Embryonic facial prominence (tissue), 1 donor: Measurements from ENCODE around the gene CRTAC1.

Source experiments
- DNase-seq: peaks from one replicate; pipeline ENCODE4 v3.0.0-alpha.2; 2016; ENCODE audit errors: extremely low spot score

Gene CRTAC1

DNA sequence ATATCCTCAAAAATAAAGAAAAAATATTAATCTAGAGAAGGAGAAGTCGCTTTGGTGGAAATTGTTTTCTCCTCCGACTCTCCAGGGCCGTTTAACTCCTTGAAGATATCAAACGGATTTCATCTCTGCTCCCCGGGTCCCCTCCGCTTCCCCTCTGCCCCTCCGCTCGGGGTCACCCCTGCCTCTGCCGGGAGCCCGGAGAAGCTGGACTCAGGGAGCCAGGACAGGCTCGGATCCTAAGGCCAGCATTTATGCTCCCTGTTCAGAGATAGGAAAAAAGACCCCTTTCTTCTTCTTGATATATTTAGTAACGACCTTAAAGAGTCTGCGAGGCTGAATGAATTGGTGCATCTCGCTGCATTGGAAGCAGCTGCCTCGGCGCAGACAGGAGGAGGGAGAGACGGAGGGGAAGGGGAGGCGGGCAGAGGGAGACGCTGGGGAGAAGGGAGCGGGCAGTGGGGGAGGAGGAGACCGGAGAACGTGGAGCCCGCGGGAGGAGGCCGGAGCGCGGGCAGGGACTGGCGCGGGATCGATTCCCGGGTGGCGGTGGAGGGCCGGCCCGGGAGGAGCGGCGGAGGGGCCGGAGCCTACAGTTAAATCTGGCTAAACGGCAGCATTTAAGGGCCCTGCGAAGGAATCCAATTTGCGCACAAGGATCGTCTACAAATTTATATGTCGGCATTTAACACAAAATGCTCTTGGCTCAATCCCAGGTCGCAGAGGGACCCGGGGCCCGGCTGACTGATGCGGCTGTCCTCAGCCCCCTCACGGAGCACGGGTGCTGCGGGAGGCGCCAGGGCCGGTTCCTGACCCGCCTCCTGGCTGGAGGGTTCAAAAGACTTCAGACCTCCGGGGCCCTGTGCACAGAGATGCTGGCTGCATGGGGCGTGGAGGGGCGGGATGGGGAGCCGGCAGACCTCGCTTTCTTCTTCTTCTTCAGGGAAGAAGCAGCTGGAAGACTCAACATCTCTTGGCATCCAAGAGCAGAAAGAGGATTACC, 55.6 kb downstream of the CRTAC1 start:
- DNase-seq, result no peak

GRCh38 chr10:97974100-97974499, 56.3 kb downstream of the CRTAC1 start:
- DNase-seq, result no peak

DNA sequence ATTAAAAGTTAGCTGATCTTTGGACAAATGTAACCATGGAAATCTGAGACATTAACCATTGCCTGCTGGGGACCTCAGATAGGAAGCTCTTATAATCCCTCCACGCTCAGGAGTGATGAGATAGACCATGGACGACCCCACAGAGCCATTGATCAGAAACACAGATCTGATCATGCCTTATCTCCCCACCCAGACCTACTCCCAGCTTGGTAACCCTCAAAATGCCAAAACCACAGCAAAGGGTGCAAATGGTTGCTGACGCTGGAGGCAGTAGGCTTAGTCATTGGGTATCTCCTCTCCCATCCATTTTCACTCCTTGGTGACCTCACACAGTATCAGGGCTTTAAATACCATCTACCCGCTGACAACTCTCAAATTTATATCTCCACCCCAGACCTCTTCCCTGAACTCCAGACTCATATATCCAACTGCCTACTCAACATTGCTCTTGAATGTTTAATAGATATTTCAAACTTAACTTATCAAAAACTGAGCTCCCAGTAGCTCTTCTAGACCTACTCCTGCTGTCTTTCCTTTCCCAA, 60.8 kb downstream of the CRTAC1 start:
- no peak for DNase-seq

- DNase-seq, result no peak
Measured at GRCh38 chr10:97964748-97965147, 65.7 kb downstream of the CRTAC1 start.

GRCh38 chr10:97961945-97962344, 68.5 kb downstream of the CRTAC1 start:
- DNase-seq, result no peak

GRCh38 chr10:97960269-97961056, 70.0 kb downstream of the CRTAC1 start:
- DNase-seq, result no peak

GRCh38 chr10:97949462-97949861, 81.0 kb downstream of the CRTAC1 start:
- no peak for DNase-seq

GRCh38 chr10:97948822-97949221, 81.6 kb downstream of the CRTAC1 start:
- DNase-seq, result no peak

- DNase-seq, result no peak
Measured at GRCh38 chr10:97944772-97945171, 85.6 kb downstream of the CRTAC1 start.

- no peak for DNase-seq
Measured at GRCh38 chr10:97943294-97943693, 87.1 kb downstream of the CRTAC1 start.

- no peak for DNase-seq
Measured at GRCh38 chr10:97940534-97940933, 89.9 kb downstream of the CRTAC1 start.

GRCh38 chr10:97939446-97939990, 90.9 kb downstream of the CRTAC1 start:
- DNase-seq, result no peak

DNA sequence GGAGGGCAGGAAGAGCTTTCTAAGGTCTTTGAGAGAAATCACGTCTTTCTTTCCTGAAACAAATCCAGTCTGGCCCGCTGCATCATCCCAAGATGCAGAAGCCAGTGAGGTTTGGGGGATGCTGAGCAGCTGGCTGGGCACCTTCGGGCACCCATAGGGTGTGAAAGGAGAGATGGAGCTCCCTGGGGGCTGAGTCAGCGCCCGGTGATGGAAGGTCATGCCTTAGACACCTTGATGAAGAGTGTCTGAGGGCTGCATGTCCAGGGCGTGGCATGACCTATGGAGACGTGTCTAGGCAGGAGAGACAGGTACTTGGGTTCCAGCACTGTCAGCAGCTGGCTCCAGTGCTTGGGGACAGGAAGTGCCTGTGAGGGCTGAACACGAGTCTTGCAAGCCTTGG, 92.5 kb downstream of the CRTAC1 start:
- DNase-seq, result no peak

DNA sequence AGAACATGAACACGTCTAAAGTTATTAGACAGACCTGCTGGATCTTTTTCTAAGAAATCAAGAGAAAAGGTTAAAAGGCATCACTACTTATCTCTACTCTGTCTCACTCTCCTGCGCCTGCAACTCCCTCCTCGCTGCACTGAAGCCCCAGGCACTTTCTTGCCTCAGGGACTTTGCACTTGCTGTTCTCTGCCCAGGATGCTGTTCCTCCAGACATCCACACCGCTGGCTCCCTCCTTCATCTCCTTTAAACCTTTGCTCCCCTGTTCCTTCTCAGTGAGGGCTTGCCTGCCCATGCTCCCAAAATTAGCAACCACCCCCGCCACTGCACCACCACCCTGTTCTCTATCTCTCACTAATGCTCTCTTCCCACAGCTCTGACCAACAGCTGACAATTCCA, 93.4 kb downstream of the CRTAC1 start:
- no peak for DNase-seq

GRCh38 chr10:97936126-97936525, 94.3 kb downstream of the CRTAC1 start:
- no peak for DNase-seq

DNA sequence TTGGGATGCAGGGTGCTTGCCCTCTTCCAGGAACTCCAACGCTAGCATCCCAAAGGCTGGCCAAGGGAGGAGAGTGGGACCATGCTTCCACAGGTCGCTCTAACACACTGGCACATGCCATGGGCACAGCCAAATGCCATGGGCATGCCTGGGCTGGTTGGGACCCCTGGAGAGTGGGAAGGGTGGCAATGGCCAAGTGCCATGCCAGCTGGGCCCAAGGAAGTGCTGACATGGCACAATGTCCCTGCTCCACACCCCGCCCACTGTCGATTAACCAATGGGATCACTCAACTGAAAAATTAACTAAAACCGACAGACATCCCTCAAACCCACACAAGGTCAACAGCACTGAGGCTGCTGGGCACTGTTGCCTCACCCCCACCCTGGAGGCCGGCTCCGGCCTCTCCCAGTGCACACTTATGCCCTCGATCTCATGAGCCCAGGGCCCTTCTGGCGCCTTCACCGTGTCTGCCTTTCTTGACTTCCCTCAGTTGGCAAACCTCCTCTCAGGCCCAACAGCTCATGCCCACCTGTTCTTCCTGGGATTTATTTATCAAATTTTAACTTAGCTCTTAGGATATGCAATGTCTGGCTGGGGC, 97.4 kb downstream of the CRTAC1 start:
- no peak for DNase-seq

GRCh38 chr10:97931041-97931440, 99.4 kb downstream of the CRTAC1 start:
- no peak for DNase-seq

GRCh38 chr10:97928897-97929296, 101.5 kb downstream of the CRTAC1 start:
- DNase-seq, result no peak

- DNase-seq, result no peak
Measured at GRCh38 chr10:97927622-97928021, 102.8 kb downstream of the CRTAC1 start.

DNA sequence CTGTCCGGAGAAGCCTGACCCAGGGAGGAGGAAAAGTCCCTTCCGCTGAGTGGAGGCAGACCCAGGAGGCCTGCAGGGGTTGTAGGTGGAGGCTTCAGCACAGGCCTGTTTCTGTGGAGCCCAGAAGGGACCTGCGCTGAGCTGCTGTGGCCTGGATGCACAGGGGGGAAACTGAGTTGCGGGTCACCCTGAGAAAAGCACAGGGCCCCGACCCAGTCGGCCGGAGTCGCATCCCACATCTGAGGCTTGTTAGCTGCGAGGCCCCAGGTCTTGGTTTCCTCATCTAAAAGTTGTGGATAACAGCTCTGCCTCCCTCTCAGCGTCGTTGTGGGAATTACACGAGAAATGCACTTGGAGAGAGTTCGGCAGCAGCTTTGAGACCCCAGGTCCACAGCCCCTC, 104.4 kb downstream of the CRTAC1 start:
- no peak for DNase-seq

DNA sequence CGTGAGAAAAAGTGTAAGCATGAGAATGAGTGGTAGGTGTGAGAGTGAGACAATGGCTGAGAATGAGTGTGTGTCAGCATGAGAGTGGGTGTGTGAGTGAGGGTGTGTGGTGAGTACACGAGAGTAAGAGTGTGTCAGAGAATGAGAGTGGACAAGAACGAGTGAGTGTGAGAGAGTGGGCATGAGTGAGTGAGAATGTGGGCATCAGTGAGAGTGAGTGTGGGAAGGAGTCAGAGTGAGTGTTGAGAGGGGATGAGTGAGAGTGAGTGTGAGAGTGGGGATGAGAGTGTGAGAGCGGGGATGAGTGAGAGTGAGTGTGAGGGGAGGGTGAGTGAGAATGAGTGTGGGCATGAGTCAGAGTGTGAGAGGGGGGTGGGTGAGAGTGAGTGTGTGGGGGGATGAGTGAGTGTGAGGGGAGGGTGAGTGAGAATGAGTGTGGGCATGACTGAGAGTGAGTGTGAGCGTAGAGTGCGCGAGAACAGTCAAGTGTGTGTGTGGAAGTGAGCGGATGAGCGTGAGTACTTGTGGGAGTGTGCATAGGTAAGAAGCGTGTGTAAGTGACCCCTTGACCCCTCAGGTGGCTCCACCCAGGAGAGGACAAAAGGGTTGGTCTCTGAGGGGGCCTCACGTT, 105.0 kb downstream of the CRTAC1 start:
- no peak for DNase-seq
